H9 (cell line): ENCODE data around the gene TSC22D3. TPM values are rescaled to one million over a fixed set of nuclear protein-coding genes. Genes with fewer than 3 reads are reported as not detected.

Experiments
- DNase-seq: peaks from one replicate; pipeline ENCODE4 v3.0.0-alpha.2; 2017
- H2AFZ ChIP-seq: one replicate; pipeline ENCODE4 v1.6.1; 2013; ENCODE audit warnings: mild to moderate bottlenecking, low read length, control low read depth, moderate library complexity
- H2AK5ac ChIP-seq: 2 replicates; pipeline ENCODE4 v1.6.1; 2013; ENCODE audit warnings: low read length, control low read depth, mixed read lengths; ENCODE audit not compliant: insufficient read length
- H2BK120ac ChIP-seq: one replicate; pipeline ENCODE4 v1.6.1; 2013; ENCODE audit warnings: low read depth, mild to moderate bottlenecking, low read length, control low read depth, inconsistent platforms; ENCODE audit not compliant: poor library complexity, severe bottlenecking
- H2BK12ac ChIP-seq: 2 replicates; pipeline ENCODE4 v1.6.1; 2013; ENCODE audit warnings: low read length, control low read depth, mixed read lengths, low read depth; ENCODE audit not compliant: insufficient read length
- H2BK15ac ChIP-seq: 2 replicates; pipeline ENCODE4 v1.6.1; 2013; ENCODE audit warnings: low read depth, low read length, control low read depth
- H2BK20ac ChIP-seq: one replicate; pipeline ENCODE4 v1.6.1; 2013; ENCODE audit warnings: low read depth, mild to moderate bottlenecking, low read length, control low read depth, inconsistent platforms; ENCODE audit not compliant: poor library complexity, severe bottlenecking
- H2BK5ac ChIP-seq: 2 replicates; pipeline ENCODE4 v1.6.1; 2013; ENCODE audit warnings: low read length, control low read depth, mixed read lengths; ENCODE audit not compliant: insufficient read length
- H3K14ac ChIP-seq: 2 replicates; pipeline ENCODE4 v1.6.1; 2013; ENCODE audit warnings: low read length, control low read depth; ENCODE audit not compliant: insufficient read depth
- H3K18ac ChIP-seq: 2 replicates; pipeline ENCODE4 v1.6.1; 2013; ENCODE audit warnings: low read depth, mild to moderate bottlenecking, mixed read lengths, low read length, control low read depth; ENCODE audit not compliant: insufficient read length
- H3K23ac ChIP-seq: 2 replicates; pipeline ENCODE4 v1.6.1; 2013; ENCODE audit warnings: low read length, control low read depth, mixed read lengths, low read depth; ENCODE audit not compliant: insufficient read length
- H3K23me2 ChIP-seq: 2 replicates; pipeline ENCODE4 v1.6.1; 2013; ENCODE audit warnings: low read depth, mild to moderate bottlenecking, mixed read lengths, low read length, control low read depth; ENCODE audit not compliant: insufficient read length, poor library complexity, severe bottlenecking
- H3K27ac ChIP-seq: 2 replicates; pipeline ENCODE4 v1.5.1; 2013; ENCODE audit warnings: low read length, control low read depth, mixed read lengths, low read depth; ENCODE audit not compliant: insufficient read length
- H3K27me3 ChIP-seq: 2 replicates; pipeline ENCODE4 v1.6.1; 2013; ENCODE audit warnings: low read length, control low read depth, inconsistent platforms; ENCODE audit not compliant: insufficient read depth
- H3K4ac ChIP-seq: 2 replicates; pipeline ENCODE4 v1.6.1; 2013; ENCODE audit warnings: low read depth, mild to moderate bottlenecking, control low read depth, inconsistent platforms, low read length, moderate library complexity
- H3K4me1 ChIP-seq: 2 replicates; pipeline ENCODE4 v1.6.1; 2013; ENCODE audit warnings: low read length, control low read depth, inconsistent platforms; ENCODE audit not compliant: insufficient read depth
- H3K4me2 ChIP-seq: 2 replicates; pipeline ENCODE4 v1.6.1; 2013; ENCODE audit warnings: low read length, control low read depth, mixed read lengths; ENCODE audit not compliant: insufficient read length, insufficient read depth
- H3K56ac ChIP-seq: 2 replicates; pipeline ENCODE4 v1.6.1; 2013; ENCODE audit warnings: low read depth, mild to moderate bottlenecking, mixed read lengths, low read length, control low read depth; ENCODE audit not compliant: insufficient read length
- H3K79me1 ChIP-seq: 2 replicates; pipeline ENCODE4 v1.6.1; 2013; ENCODE audit warnings: low read depth, mild to moderate bottlenecking, moderate library complexity, low read length, control low read depth, inconsistent platforms; ENCODE audit not compliant: insufficient read depth, poor library complexity, severe bottlenecking
- H3K79me2 ChIP-seq: 2 replicates; pipeline ENCODE4 v1.6.1; 2013; ENCODE audit warnings: low read length, control low read depth, inconsistent platforms; ENCODE audit not compliant: insufficient read depth
- H3K9ac ChIP-seq: 2 replicates; pipeline ENCODE4 v1.6.1; 2013; ENCODE audit warnings: low read length, control low read depth, mixed read lengths; ENCODE audit not compliant: insufficient read length; ENCODE audit errors: extremely low read depth
- H3K9me3 ChIP-seq: one replicate; pipeline ENCODE4 v1.6.1; 2013; ENCODE audit warnings: low read depth, low read length, inconsistent platforms; ENCODE audit not compliant: control insufficient read depth
- H3T11ph ChIP-seq: one replicate; pipeline ENCODE4 v1.6.1; 2013; ENCODE audit warnings: mild to moderate bottlenecking, low read length, control low read depth, inconsistent platforms
- H4K20me1 ChIP-seq: one replicate; pipeline ENCODE4 v1.6.1; 2013; ENCODE audit not compliant: control insufficient read depth, insufficient read length, insufficient read depth
- H4K5ac ChIP-seq: 2 replicates; pipeline ENCODE4 v1.6.1; 2013; ENCODE audit warnings: low read depth, mild to moderate bottlenecking, mixed read lengths, low read length, control low read depth; ENCODE audit not compliant: insufficient read length
- H4K8ac ChIP-seq: replicated peaks from 2 replicates; pipeline ENCODE4 v1.6.1; 2013; ENCODE audit warnings: low read length, control low read depth, mixed read lengths, low read depth; ENCODE audit not compliant: insufficient read length
- H4K91ac ChIP-seq: 2 replicates; pipeline ENCODE4 v1.6.1; 2013; ENCODE audit warnings: low read depth, mild to moderate bottlenecking, moderate library complexity, mixed read lengths, low read length, control low read depth; ENCODE audit not compliant: insufficient read length
- H3K27ac Mint-ChIP-seq, 3 experiments: 2 replicates in 2 of 3; 3 replicates in 1 of 3; pipeline ENCODE4 v1.8.0; 2020 to 2021; ENCODE audit warnings: mixed read lengths in 3 of 3, mild to moderate bottlenecking in 1 of 3, moderate library complexity in 1 of 3
- H3K27me3 Mint-ChIP-seq: 2 replicates; pipeline ENCODE4 v1.8.0; 2021; ENCODE audit warnings: low read depth, mild to moderate bottlenecking, moderate library complexity, mixed read lengths
- H3K36me3 Mint-ChIP-seq, 3 experiments: 2 replicates in 2 of 3; 3 replicates in 1 of 3; pipeline ENCODE4 v1.8.0; 2020 to 2021; ENCODE audit warnings: low read depth in 3 of 3, mixed read lengths in 3 of 3; ENCODE audit not compliant: insufficient read depth in 1 of 3
- H3K4me1 Mint-ChIP-seq, 2 experiments: 2 replicates each; pipeline ENCODE4 v1.8.0; 2020; ENCODE audit warnings: mixed read lengths in 2 of 2
- H3K4me3 Mint-ChIP-seq, 2 experiments: 2 replicates in 1 of 2; 3 replicates in 1 of 2; pipeline ENCODE4 v1.8.0; 2020 to 2021; ENCODE audit warnings: mild to moderate bottlenecking in 2 of 2, mixed read lengths in 2 of 2, moderate library complexity in 1 of 2
- H3K9me3 Mint-ChIP-seq, 2 experiments: 2 replicates in 1 of 2; 3 replicates in 1 of 2; pipeline ENCODE4 v1.8.0; 2020; ENCODE audit warnings: mild to moderate bottlenecking in 2 of 2, mixed read lengths in 2 of 2, moderate library complexity in 1 of 2
- CTCF ChIP-seq: fragments of 200-600 bp; sonication (generic); conservative IDR thresholded peaks from 3 replicates; pipeline ENCODE4 v1.8.0; 2021; ENCODE audit warnings: antibody characterized with exemption, mild to moderate bottlenecking
- WGBS: extraction: QIAGEN DNeasy Blood & Tissue Kit; methylation state at CpG from one replicate; pipeline ENCODE4 v1.1.7; 2013; ENCODE audit warnings: missing lambda C conversion rate, low lambda C conversion rate, mixed read lengths; ENCODE audit not compliant: insufficient read length; ENCODE audit errors: extremely low coverage; 5-methylcytosine and 5-hydroxymethylcytosine counted together
- total RNA-seq: library from RNA; stranded (reverse); gene quantifications from 2 replicates; pipeline ENCODE4 v1.2.1, GENCODE V29; 2021

TSC22D3 gene
- total RNA-seq, 1 experiment from 2014 or later: 10.5 TPM

GRCh38 chrX:107738272-107738671, 37.3 kb downstream of the TSC22D3 start:
- H3K9me3 Mint-ChIP-seq: peaks cover 0 to 59% of the 10 kb centered on the region in 2 experiments; a peak in 2 of 5 replicates
- WGBS: no CpG with 5 or more reads among the region's 5 CpGs
- no peak overlapping the region for H2BK5ac ChIP-seq
- H3K23me2 ChIP-seq: no peaks in the 10 kb centered on the region
- DNase-seq: no peak
- H3K9ac ChIP-seq: no peak overlapping the region
- no peak overlapping the region for H2BK15ac ChIP-seq
- H3K27me3 ChIP-seq: no peaks in the 10 kb centered on the region; the same call in 1 of the 2 replicates
- H4K20me1 ChIP-seq: no peaks in the 10 kb centered on the region
- no peak overlapping the region for H3T11ph ChIP-seq
- no peak overlapping the region for H3K27ac Mint-ChIP-seq
- no peak overlapping the region for H2BK120ac ChIP-seq
- no peak overlapping the region for H4K5ac ChIP-seq
- H2BK20ac ChIP-seq: no peak overlapping the region
- peaks cover 0 to 7% (median 0%) of the 10 kb centered on the region in 3 experiments; a peak in 2 of 7 replicates for H3K36me3 Mint-ChIP-seq
- H3K56ac ChIP-seq: no peak overlapping the region
- peaks cover 11% of the 10 kb centered on the region for H3K27me3 Mint-ChIP-seq
- no peak overlapping the region for H3K4ac ChIP-seq
- H3K27ac ChIP-seq: no peak overlapping the region
- TF ChIP-seq CTCF: no peak
- no peaks in the 10 kb centered on the region for H3K79me1 ChIP-seq
- no peak overlapping the region for H3K4me3 Mint-ChIP-seq
- H3K4me1 ChIP-seq: no peaks in the 10 kb centered on the region; the same call in 1 of the 2 replicates
- H3K14ac ChIP-seq: no peak overlapping the region
- no peak overlapping the region for H3K4me2 ChIP-seq
- H4K8ac ChIP-seq: no peak overlapping the region
- no peak overlapping the region for H3K23ac ChIP-seq
- H4K91ac ChIP-seq: no peak overlapping the region
- no peak overlapping the region for H2AFZ ChIP-seq
- no peak overlapping the region for H2BK12ac ChIP-seq
- H2AK5ac ChIP-seq: no peak overlapping the region
- no peaks in the 10 kb centered on the region for H3K79me2 ChIP-seq
- peaks cover 19 to 47% of the 10 kb centered on the region in 2 experiments for H3K4me1 Mint-ChIP-seq
- no peaks in the 10 kb centered on the region for H3K9me3 ChIP-seq
- no peak overlapping the region for H3K18ac ChIP-seq
